ENCODE measurements around the gene SIGLEC6. TPM values are rescaled to one million over a fixed set of nuclear protein-coding genes. Genes with fewer than 3 reads are reported as not detected.

SIGLEC6 gene
- total RNA-seq, 1 experiment from 2014 or later = 10.0 TPM

DNA sequence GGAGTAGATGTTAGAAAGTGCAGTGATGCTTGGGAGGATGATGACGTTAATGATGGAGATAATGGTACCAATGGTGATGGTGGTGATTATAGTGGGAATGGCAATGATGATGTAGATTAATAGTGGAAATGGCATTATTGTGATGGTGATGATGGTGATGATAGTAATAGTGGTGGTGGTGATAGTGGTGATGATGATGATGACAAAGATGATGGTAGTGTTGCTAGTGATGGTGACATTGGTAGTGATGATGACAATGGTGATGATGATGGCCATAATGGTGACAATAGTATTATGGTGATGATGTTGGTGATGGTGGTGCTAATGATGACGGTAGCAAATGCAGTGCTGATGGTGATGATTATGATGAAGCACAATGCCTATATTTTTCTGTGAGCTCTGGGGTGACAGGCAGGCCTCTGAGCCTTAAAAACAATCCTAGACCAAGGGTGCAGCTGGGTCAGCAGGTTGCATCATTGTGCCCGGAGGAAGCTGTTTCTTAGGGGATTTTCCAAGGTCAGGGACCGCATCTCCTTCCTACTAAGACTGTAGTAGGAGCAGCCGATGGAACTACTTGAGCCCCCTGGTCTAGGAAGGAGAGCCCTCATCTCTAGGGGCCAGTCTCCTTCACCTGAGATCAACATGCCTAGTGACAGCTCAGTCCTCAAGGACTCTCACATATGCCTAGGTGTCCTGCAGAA, 45.4 kb downstream of the SIGLEC6 start:
- ChIA-PET POLR2A (no interaction called here), CTCF (no interaction called here)
- BruUV-seq (replicated peaks) = no TSS peak
- TF ChIP-seq, protein P1, sequence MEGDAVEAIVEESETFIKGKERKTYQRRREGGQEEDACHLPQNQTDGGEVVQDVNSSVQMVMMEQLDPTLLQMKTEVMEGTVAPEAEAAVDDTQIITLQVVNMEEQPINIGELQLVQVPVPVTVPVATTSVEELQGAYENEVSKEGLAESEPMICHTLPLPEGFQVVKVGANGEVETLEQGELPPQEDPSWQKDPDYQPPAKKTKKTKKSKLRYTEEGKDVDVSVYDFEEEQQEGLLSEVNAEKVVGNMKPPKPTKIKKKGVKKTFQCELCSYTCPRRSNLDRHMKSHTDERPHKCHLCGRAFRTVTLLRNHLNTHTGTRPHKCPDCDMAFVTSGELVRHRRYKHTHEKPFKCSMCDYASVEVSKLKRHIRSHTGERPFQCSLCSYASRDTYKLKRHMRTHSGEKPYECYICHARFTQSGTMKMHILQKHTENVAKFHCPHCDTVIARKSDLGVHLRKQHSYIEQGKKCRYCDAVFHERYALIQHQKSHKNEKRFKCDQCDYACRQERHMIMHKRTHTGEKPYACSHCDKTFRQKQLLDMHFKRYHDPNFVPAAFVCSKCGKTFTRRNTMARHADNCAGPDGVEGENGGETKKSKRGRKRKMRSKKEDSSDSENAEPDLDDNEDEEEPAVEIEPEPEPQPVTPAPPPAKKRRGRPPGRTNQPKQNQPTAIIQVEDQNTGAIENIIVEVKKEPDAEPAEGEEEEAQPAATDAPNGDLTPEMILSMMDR (IDR thresholded peaks at IDR 0.05; ENCODE audit: insufficient read depth in 1 of 2, low read depth in 1 of 2, low read length in 1 of 2, severe bottlenecking in 1 of 2, unreplicated experiment in 1 of 2) = no peak
- no peaks in the 10 kb centered on the region for H3K4me1 ChIP-seq
- Mint-ChIP-seq H3K27ac (ENCODE audit: unreplicated experiment) (no peak overlapping the region), H3K4me1 (ENCODE audit: low read depth, unreplicated experiment) (no peaks in the 10 kb centered on the region), H3K36me3 (ENCODE audit: insufficient read depth, unreplicated experiment) (no peaks in the 10 kb centered on the region), H3K9me3 (ENCODE audit: unreplicated experiment) (peaks cover 10% of the 10 kb centered on the region), H3K27me3 (ENCODE audit: insufficient read depth, unreplicated experiment) (peaks cover 3% of the 10 kb centered on the region), H3K4me3 (ENCODE audit: unreplicated experiment) (no peak overlapping the region)
- no peaks in the 10 kb centered on the region for H3K9me3 ChIP-seq
- no peaks in the 10 kb centered on the region for H3K36me3 ChIP-seq (ENCODE audit: control insufficient read depth, insufficient read depth, low read length)
- no peaks in the 10 kb centered on the region for H3K27me3 ChIP-seq (replicated peaks; ENCODE audit: control insufficient read depth, insufficient read depth, low read length)
- no peak for DNase-seq
- intact Hi-C loops (cut with micrococcal nuclease; ENCODE audit: unreplicated experiment) = no loop called here
- H3K4me3 ChIP-seq (ENCODE audit: low read depth, low read length) = no peak overlapping the region

DNA sequence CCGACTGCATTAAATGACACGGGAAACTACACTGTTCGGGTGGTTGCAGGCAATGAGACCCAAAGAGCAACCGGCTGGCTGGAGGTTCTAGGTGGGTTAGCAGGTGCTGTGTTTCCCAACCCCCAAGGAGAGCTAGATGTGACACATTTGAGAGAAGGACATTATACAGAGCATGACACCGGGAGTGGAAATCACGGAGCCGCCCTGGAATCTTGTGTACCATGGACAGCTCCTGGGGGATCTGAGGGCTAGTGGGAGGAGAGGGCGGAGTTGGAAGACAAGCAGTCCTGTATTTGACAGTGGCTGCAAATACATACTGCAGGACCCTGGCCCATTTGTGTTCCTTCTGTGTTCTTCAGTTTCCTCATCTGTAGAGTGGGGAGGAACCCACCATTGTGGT, 50.9 kb downstream of the SIGLEC6 start:
- TF ChIP-seq, protein P1 (IDR thresholded peaks at IDR 0.05; ENCODE audit: insufficient read depth in 1 of 2, low read depth in 1 of 2, low read length in 1 of 2, severe bottlenecking in 1 of 2, unreplicated experiment in 1 of 2) = no peak
- peaks cover 10% of the 10 kb centered on the region for H3K4me1 Mint-ChIP-seq (ENCODE audit: low read depth, unreplicated experiment)
- intact Hi-C loops (cut with micrococcal nuclease; ENCODE audit: unreplicated experiment) = no loop called here
- no peak overlapping the region for H3K4me3 Mint-ChIP-seq (ENCODE audit: unreplicated experiment)
- Histone ChIP-seq H3K36me3 (ENCODE audit: control insufficient read depth, insufficient read depth, low read length) (no peaks in the 10 kb centered on the region), H3K4me3 (ENCODE audit: low read depth, low read length) (no peak overlapping the region), H3K4me1 (peaks cover 2% of the 10 kb centered on the region), H3K27me3 (replicated peaks; ENCODE audit: control insufficient read depth, insufficient read depth, low read length) (no peaks in the 10 kb centered on the region), H3K9me3 (0 out of 2 replicates have a peak, but pooled peaks cover 3% of the 10 kb centered on the region)
- ChIA-PET POLR2A (no interaction called here), CTCF (no interaction called here)
- DNase-seq = peak; percentile 61 to 70
- H3K36me3 Mint-ChIP-seq (ENCODE audit: insufficient read depth, unreplicated experiment) = no peaks in the 10 kb centered on the region
- peaks cover 12% of the 10 kb centered on the region for H3K9me3 Mint-ChIP-seq (ENCODE audit: unreplicated experiment)
- H3K27ac Mint-ChIP-seq (ENCODE audit: unreplicated experiment) = no peak overlapping the region
- BruUV-seq (replicated peaks) = no TSS peak
- no peaks in the 10 kb centered on the region for H3K27me3 Mint-ChIP-seq (ENCODE audit: insufficient read depth, unreplicated experiment)

DNA sequence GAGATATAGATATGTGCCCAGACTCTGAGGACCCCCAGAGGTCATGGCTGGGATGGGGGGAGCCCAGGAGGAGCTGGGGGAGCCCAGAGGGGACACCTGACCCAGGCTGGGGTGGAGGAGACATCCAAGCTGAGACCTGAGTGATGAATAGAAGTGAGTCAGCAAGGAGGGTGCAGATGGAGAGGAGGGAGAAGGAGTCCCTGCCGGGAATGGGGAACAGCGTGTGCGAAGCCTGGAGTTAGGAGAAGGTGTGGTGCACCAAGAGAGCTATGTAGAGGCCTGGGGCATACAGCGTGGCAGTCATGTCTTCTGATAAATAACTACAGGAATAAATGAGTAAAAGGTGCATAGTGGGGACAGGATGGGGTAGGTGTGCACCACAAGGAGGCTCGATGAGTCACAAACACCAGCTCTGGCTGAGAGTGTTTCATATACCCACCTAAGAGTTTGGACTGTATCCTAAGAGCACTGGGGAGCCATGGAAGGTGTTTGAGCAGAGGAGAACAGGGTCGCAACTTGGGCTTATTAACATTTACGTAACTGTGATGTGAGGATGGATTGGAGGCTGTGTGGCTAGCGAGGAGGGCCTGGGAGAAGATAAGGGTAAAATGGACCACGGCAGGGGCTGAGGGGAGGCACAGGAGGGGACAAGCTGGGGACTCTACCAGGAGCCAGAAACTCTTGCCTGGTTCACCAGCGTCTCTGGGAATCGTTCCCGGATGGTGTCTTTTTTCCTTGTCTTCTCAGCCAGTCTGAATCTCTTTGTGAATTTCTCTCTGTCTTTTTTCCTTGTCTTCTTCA, 51.7 kb downstream of the SIGLEC6 start:
- intact Hi-C loops (cut with micrococcal nuclease; ENCODE audit: unreplicated experiment) = no loop called here
- H3K4me1 ChIP-seq = peaks cover 11% of the 10 kb centered on the region
- H3K36me3 ChIP-seq (ENCODE audit: control insufficient read depth, insufficient read depth, low read length) = no peaks in the 10 kb centered on the region
- peaks cover 10% of the 10 kb centered on the region for H3K9me3 Mint-ChIP-seq (ENCODE audit: unreplicated experiment)
- ChIA-PET CTCF (interaction anchor here (0.6 kb wide), 1 partner anchor 59 kb away, joined by 3 read pairs; no protein-coding TSS in a partner anchor), POLR2A (no interaction called here)
- H3K4me3 ChIP-seq (ENCODE audit: low read depth, low read length) = no peak overlapping the region
- H3K36me3 Mint-ChIP-seq (ENCODE audit: insufficient read depth, unreplicated experiment) = peaks cover 5% of the 10 kb centered on the region
- no peaks in the 10 kb centered on the region for H3K27me3 ChIP-seq (replicated peaks; ENCODE audit: control insufficient read depth, insufficient read depth, low read length)
- H3K4me1 Mint-ChIP-seq (ENCODE audit: low read depth, unreplicated experiment) = peaks cover 19% of the 10 kb centered on the region
- 0 out of 2 replicates have a peak, but pooled peaks cover 3% of the 10 kb centered on the region for H3K9me3 ChIP-seq
- TF ChIP-seq, protein P1 (IDR thresholded peaks at IDR 0.05; ENCODE audit: insufficient read depth in 1 of 2, low read depth in 1 of 2, low read length in 1 of 2, severe bottlenecking in 1 of 2, unreplicated experiment in 1 of 2) = no peak
- no peak for DNase-seq
- no peak overlapping the region for H3K27ac Mint-ChIP-seq (ENCODE audit: unreplicated experiment)
- no peak overlapping the region for H3K4me3 Mint-ChIP-seq (ENCODE audit: unreplicated experiment)
- no peaks in the 10 kb centered on the region for H3K27me3 Mint-ChIP-seq (ENCODE audit: insufficient read depth, unreplicated experiment)
- no TSS peak for BruUV-seq (replicated peaks)
